Neural cell (in vitro differentiated cells): Measurements from ENCODE around the gene FBXO34. TPM values are rescaled to one million over a fixed set of nuclear protein-coding genes. Genes with fewer than 3 reads are reported as not detected.
"Not testable (repeated sequence)": the region's sequence is repeated elsewhere in the genome, so short reads cannot be mapped to it uniquely, and the experiment has no call there.

Experiments
- H2AFZ ChIP-seq: fragments of 200-600, 300-800 bp; sonication (generic), shearing (Covaris generic); 2 replicates; pipeline ENCODE4 v1.6.0; 2014; ENCODE audit warnings: low read depth, mild to moderate bottlenecking, antibody characterized with exemption, low read length, moderate library complexity
- H3F3A ChIP-seq: fragments of 200-600 bp; shearing (Covaris generic); 2 replicates; pipeline ENCODE4 v1.6.1; 2016; ENCODE audit warnings: mild to moderate bottlenecking, moderate library complexity, mixed read lengths, antibody characterized with exemption, low read length; ENCODE audit not compliant: insufficient read depth, poor library complexity, severe bottlenecking
- H3K27ac ChIP-seq: fragments of 200-600, 300-800 bp; sonication (generic), shearing (Covaris generic); 2 replicates; pipeline ENCODE4 v1.5.1; 2014; ENCODE audit warnings: mild to moderate bottlenecking, low read length, moderate library complexity
- H3K27me3 ChIP-seq: fragments of 300-800, 200-600 bp; sonication (generic), shearing (Covaris generic); 2 replicates; pipeline ENCODE4 v1.6.0; 2014; ENCODE audit warnings: mild to moderate bottlenecking, low read depth, low read length, moderate library complexity; ENCODE audit not compliant: insufficient read depth
- H3K36me3 ChIP-seq: fragments of 300-800, 200-600 bp; sonication (generic), shearing (Covaris generic); 2 replicates; pipeline ENCODE4 v1.5.1; 2014; ENCODE audit warnings: mild to moderate bottlenecking, antibody characterized with exemption, low read length, moderate library complexity; ENCODE audit not compliant: insufficient read depth
- H3K4me2 ChIP-seq: fragments of 300-800, 200-600 bp; sonication (generic), shearing (Covaris generic); 2 replicates; pipeline ENCODE4 v1.6.0; 2014; ENCODE audit warnings: mild to moderate bottlenecking, low read length
- H3K4me3 ChIP-seq: fragments of 300-800, 200-600 bp; sonication (generic), shearing (Covaris generic); 2 replicates; pipeline ENCODE4 v1.5.1; 2014; ENCODE audit warnings: mild to moderate bottlenecking, low read length, moderate library complexity
- H3K79me2 ChIP-seq: fragments of 200-600 bp; shearing (Covaris generic); replicated peaks from 2 replicates; pipeline ENCODE4 v1.6.0; 2014; ENCODE audit warnings: mild to moderate bottlenecking, low read length, moderate library complexity; ENCODE audit not compliant: insufficient read depth
- H3K9ac ChIP-seq: fragments of 300-800, 200-600 bp; sonication (generic), shearing (Covaris generic); 2 replicates; pipeline ENCODE4 v1.6.1; 2016; ENCODE audit warnings: mild to moderate bottlenecking, low read length, mixed read lengths
- H3K9me2 ChIP-seq: fragments of 200-600 bp; shearing (Covaris generic); 2 replicates; pipeline ENCODE4 v1.6.1; 2016; ENCODE audit warnings: mild to moderate bottlenecking, low read length, mixed read lengths; ENCODE audit not compliant: insufficient read depth
- H3K9me3 ChIP-seq: fragments of 200-600, 300-800 bp; sonication (generic), shearing (Covaris generic); 2 replicates; pipeline ENCODE4 v1.6.1; 2016; ENCODE audit warnings: mild to moderate bottlenecking, mixed run types, low read length, moderate library complexity, mixed read lengths
- H4K20me1 ChIP-seq: fragments of 200-600 bp; shearing (Covaris generic); 2 replicates; pipeline ENCODE4 v1.6.1; 2016; ENCODE audit warnings: mild to moderate bottlenecking, mixed run types; ENCODE audit not compliant: insufficient read depth
- EP300 ChIP-seq: fragments of 450-650 bp; conservative IDR thresholded peaks from 2 replicates; pipeline ENCODE4 v1.6.1; 2014; ENCODE audit warnings: antibody characterized with exemption, mild to moderate bottlenecking, moderate library complexity; ENCODE audit not compliant: poor library complexity, severe bottlenecking
- EZH2 ChIP-seq: fragments of 200-600, 300-800 bp; shearing (Covaris generic), sonication (generic); IDR thresholded peaks from 2 replicates; pipeline ENCODE4 v1.6.1; 2014; ENCODE audit warnings: antibody characterized with exemption, low read length, borderline replicate concordance, mild to moderate bottlenecking; ENCODE audit not compliant: insufficient read depth, poor library complexity, severe bottlenecking
- MXI1 ChIP-seq: fragments of 450-650 bp; conservative IDR thresholded peaks from 2 replicates; pipeline ENCODE4 v1.6.1; 2014; ENCODE audit warnings: antibody characterized with exemption, mild to moderate bottlenecking; ENCODE audit not compliant: poor library complexity, severe bottlenecking
- RAD21 ChIP-seq: fragments of 450-650 bp; conservative IDR thresholded peaks from 2 replicates; pipeline ENCODE4 v1.6.1; 2014; ENCODE audit warnings: antibody characterized with exemption, mild to moderate bottlenecking, moderate library complexity
- polyA plus RNA-seq: library from polyadenylated mRNA; depleted of rRNA; stranded (reverse); fragments of >200 nt; gene quantifications from 2 replicates; pipeline ENCODE4 v1.2.3, GENCODE V29; 2014

FBXO34 gene
- polyA plus RNA-seq, 1 donor from 2014 or later: 34.2 TPM

DNA sequence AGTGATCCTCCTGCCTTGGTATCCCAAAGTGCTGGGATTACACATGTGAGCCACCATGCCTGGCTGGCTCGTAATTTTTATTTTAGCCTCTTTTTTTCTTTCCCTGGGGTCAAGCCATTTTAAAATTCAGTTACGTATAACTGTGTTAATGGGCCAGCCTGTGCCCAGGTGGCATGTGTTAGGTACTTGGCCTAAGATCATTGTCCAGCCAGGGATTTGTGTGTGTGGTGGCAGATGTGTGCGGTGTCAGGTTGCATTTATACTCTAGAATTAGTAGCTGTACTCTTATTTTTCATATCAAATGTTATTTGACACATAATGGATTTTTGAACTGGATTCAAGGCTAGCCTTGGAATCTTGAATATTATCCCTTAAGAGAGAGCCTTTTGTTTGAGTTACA, 69.3 kb downstream of the FBXO34 start:
- no peak overlapping the region for H3K9ac ChIP-seq
- no peaks in the 10 kb centered on the region for H3K9me2 ChIP-seq
- H3K9me3 ChIP-seq: no peaks in the 10 kb centered on the region
- no peaks in the 10 kb centered on the region for H3F3A ChIP-seq
- peaks cover 9% of the 10 kb centered on the region for H3K79me2 ChIP-seq
- H3K27ac ChIP-seq: no peak overlapping the region
- no peaks in the 10 kb centered on the region for H3K36me3 ChIP-seq
- no peak overlapping the region for H3K4me2 ChIP-seq
- H3K4me3 ChIP-seq: no peak overlapping the region
- H2AFZ ChIP-seq: no peak overlapping the region
- no peak for TF ChIP-seq MXI1
- H4K20me1 ChIP-seq: no peaks in the 10 kb centered on the region
- H3K27me3 ChIP-seq: no peaks in the 10 kb centered on the region

DNA sequence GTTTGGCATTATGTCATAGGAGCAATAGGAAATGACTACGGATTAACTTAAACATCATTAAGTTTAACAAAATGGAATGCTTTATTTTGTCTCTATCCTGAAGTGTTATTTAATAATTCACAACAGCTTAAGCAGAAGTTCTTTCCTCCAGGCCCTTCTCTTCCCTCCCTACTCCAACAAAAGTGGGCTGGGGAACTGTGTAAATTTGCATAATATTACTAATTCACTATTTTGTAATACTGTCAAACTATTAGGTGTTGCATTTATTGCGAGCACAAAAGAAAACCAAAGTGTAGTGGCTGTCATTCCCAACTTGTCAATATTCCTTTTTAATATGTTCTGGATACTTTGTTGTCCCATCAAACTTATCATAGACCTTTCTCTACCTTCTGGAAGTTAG, 70.6 kb downstream of the FBXO34 start:
- Histone ChIP-seq H3K9me2 (no peaks in the 10 kb centered on the region), H3K27ac (no peak overlapping the region), H2AFZ (no peak overlapping the region), H3K79me2 (peaks cover 9% of the 10 kb centered on the region), H3F3A (no peaks in the 10 kb centered on the region), H3K4me2 (no peak overlapping the region), H3K9ac (no peak overlapping the region), H4K20me1 (no peaks in the 10 kb centered on the region), H3K4me3 (no peak overlapping the region), H3K9me3 (no peaks in the 10 kb centered on the region), H3K36me3 (no peaks in the 10 kb centered on the region), H3K27me3 (no peaks in the 10 kb centered on the region)
- TF ChIP-seq EZH2: no peak

DNA sequence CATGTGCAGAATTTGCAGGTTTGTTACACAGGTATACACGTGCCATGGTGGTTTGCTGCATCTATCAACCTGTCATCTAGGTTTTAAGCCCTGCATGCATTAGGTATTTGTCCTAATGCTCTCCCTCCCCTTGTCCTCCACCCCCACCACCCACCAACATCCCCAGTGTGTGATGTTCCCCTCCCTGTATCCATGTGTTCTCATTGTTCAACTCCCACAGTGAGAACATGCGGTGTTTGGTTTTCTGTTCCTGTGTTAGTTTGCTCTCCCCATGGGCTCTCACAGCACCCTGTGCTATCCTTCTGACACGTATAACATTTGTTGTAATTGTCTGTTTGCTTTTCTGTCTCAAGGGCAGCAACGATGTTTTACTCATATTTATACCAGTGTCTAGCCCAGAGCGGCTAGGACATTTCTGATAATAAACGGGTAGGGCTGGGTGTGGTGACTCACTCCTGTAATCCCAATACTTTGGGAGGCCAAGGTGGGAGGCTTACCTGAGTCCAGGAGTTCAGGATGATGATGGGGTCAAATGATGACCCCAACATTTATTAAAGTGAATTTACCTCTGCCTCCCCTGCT, 73.5 kb downstream of the FBXO34 start:
- H3K36me3 ChIP-seq, H3K27me3 ChIP-seq, H3K9ac ChIP-seq, H3K27ac ChIP-seq, H3K9me2 ChIP-seq, H3F3A ChIP-seq, H3K4me2 ChIP-seq, H3K9me3 ChIP-seq, H4K20me1 ChIP-seq, H3K79me2 ChIP-seq, H2AFZ ChIP-seq, H3K4me3 ChIP-seq: not testable (repeated sequence)

DNA sequence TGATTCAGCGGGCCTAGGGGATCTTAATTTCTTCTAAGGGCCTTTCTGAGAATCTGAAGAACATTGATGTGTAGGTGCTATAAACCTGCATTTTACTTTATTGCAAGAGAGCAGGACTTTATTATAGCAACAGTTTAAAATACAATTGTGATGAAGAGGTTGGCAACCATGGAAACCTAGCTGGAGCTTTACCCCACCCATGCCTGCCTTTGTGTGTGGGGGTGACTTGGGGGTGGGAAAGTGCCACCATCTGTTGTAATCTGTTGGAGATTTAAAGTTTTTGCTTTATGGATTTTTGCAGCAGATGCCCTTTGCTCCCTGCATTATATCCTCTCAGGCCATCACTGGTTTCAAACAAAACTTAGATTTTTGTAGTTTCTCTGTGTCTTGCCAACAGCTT, 75.8 kb downstream of the FBXO34 start:
- no peaks in the 10 kb centered on the region for H3K27me3 ChIP-seq
- no peak overlapping the region for H3K9ac ChIP-seq
- H3K36me3 ChIP-seq: no peaks in the 10 kb centered on the region
- peaks cover 9% of the 10 kb centered on the region for H3K79me2 ChIP-seq
- no peak overlapping the region for H3K4me3 ChIP-seq
- H3K4me2 ChIP-seq: no peak overlapping the region
- no peak overlapping the region for H3K27ac ChIP-seq
- H3F3A ChIP-seq: no peaks in the 10 kb centered on the region
- H3K9me3 ChIP-seq: no peaks in the 10 kb centered on the region
- H3K9me2 ChIP-seq: no peaks in the 10 kb centered on the region
- no peaks in the 10 kb centered on the region for H4K20me1 ChIP-seq
- H2AFZ ChIP-seq: no peak overlapping the region
- TF ChIP-seq EP300: no peak

DNA sequence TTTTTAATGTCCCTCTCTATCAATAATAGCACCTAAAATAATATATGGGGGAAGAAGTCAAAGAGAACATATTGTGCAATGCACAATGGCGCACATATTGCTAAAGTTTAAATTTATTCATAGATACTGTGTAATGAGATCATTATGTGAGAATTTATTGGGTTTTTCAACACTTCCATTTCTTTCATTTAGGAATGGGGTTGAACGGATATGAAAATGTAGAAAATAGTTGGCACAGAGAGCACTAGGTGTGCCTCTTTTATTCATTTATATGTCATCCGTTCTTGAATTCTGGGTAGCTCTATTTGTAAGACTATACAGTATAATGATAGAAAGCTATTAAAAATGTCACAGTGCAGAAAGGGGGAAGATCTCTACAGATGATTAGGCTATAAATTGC, 76.5 kb downstream of the FBXO34 start:
- no peak overlapping the region for H3K27ac ChIP-seq
- H3K79me2 ChIP-seq: peaks cover 9% of the 10 kb centered on the region
- H4K20me1 ChIP-seq: no peaks in the 10 kb centered on the region
- H3K4me3 ChIP-seq: no peak overlapping the region
- H3K9me2 ChIP-seq: no peaks in the 10 kb centered on the region
- H3K9me3 ChIP-seq: no peaks in the 10 kb centered on the region
- H2AFZ ChIP-seq: no peak overlapping the region
- H3F3A ChIP-seq: no peaks in the 10 kb centered on the region
- no peak overlapping the region for H3K9ac ChIP-seq
- TF ChIP-seq RAD21 (no peak), EZH2 (no peak)
- no peaks in the 10 kb centered on the region for H3K36me3 ChIP-seq
- no peaks in the 10 kb centered on the region for H3K27me3 ChIP-seq
- no peak overlapping the region for H3K4me2 ChIP-seq
